Uterus (tissue), 2 donors: ENCODE results near the gene ECHS1.

ENCODE experiments used
- CTCF ChIP-seq, 4 experiments: fragments of 200-600 bp in 2 of 4; fragments of 450-650 bp in 2 of 4; sonication (generic) in 2 of 4; IDR thresholded peaks; one replicate each; pipeline ENCODE4 v1.5.1; 2016 to 2019; ENCODE audit warnings: antibody characterized with exemption in 4 of 4, mild to moderate bottlenecking in 2 of 4, moderate library complexity in 1 of 4
- POLR2A ChIP-seq, 2 donors: fragments of 450-650 bp; IDR thresholded peaks; one replicate each; pipeline ENCODE4 v1.6.1; 2016; ENCODE audit warnings: antibody characterized with exemption in 2 of 2, mild to moderate bottlenecking in 1 of 2, moderate library complexity in 1 of 2

- TF ChIP-seq CTCF (IDR thresholded peaks at IDR 0.05) (no peak), POLR2A (IDR thresholded peaks at IDR 0.05) (no peak)
These were observed 23.6 kb downstream of the ECHS1 start for GRCh38 chr10:133349577-133350011.
